Stimulated activated CD4-positive, alpha-beta T cell treated with anti-CD3 and anti-CD28 coated beads, TNF-alpha, amount 100 ng/mL, for 48 hours (primary cell): ENCODE measurements around the gene AGBL4.

Experiments used
- DNase-seq, 3 donors: peaks; one replicate each; pipeline ENCODE4 v3.0.0-alpha.2; 2020; ENCODE audit warnings: low read depth in 3 of 3

The AGBL4 gene

DNA sequence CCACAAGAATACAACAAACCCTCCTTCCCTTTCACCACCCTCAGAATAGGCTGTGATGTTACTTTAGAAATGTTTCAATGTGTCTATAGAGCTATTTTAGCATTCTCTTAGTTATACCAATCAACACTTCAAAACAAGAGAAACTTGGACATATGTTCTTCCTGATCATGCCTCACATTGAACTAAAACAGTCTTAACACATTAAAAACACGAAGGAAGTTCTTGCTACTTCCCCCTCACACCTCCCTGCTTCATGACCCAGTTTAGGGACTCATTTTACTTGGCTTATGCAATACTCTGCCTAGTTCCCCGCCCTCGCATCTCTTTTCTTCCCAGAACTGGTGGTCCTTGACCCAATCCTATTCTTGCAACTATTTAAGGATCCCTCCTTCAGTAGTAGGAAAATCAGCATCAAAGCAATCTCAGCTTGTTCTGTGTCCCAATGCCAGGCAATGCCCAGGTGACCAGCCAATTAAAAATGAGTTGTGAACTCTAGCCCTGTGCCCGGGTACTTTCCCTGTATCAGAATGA, 838.2 kb downstream of the AGBL4 start:
- no peak for DNase-seq

DNA sequence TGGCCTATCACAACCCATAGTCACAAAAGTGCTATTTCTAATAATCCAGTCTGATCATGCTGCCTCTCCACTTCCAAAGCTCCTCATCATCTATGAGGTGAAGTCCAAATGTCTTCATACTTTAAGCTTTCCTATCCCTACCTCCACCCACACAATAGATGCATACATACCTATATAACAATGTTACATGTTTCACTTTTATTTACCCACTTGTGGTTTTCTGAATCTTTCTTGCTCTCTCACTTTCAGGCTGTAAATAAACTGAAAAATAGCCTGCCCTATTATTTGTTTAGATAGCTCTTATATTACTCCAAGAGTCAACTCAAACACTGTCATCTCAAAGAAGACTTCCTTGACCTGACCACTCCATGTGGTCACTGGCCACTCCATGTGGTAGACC, 840.3 kb downstream of the AGBL4 start:
- no peak for DNase-seq

DNA sequence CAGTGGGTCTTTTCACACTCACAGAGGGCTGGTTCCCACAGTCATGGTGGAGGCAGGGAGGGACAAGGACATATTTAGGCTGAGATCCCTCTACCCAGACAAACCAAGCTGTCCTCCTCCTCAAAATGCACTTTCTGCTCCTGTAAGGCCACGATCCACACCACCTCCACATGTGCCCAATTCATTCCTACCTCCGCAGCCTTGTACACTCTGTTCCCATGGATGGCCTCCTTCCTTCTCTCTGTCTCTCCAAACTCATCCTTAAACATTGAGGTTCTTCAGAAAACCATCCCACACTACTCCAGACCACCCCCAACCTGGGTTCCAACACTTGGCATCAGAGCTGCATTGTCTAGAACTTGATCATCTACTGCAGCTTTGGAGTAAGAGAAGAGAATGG, 842.7 kb downstream of the AGBL4 start:
- DNase-seq = no peak

DNA sequence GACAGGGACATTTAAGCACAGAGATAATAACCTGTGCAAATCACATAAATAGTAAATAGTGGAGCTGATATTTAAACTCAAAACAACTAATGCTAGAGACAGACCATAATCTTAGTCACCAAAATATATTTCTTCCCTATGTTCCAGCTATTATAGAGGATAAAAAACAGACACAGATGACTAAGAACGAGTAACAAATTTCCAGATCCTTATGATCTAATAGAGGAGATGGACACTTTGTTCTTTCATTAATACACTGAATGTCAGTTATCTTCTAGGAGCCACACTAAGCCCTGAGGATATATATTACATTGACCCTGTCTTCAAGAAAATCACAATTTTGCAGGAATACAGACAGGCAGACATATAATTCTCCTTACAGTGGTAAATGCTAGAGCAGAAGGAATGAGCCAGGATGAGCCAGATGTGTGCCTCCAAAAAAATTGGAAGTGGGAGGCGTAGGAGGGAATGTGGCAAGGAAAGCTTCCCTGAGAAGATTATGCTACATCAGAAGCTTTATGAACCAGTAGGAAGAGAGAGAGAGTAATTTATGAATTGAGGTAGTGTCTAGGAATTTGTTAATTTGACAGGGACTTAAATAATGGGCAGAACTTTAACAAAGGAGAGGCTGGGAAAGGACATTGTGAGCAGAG, 851.7 kb downstream of the AGBL4 start:
- no peak for DNase-seq

DNA sequence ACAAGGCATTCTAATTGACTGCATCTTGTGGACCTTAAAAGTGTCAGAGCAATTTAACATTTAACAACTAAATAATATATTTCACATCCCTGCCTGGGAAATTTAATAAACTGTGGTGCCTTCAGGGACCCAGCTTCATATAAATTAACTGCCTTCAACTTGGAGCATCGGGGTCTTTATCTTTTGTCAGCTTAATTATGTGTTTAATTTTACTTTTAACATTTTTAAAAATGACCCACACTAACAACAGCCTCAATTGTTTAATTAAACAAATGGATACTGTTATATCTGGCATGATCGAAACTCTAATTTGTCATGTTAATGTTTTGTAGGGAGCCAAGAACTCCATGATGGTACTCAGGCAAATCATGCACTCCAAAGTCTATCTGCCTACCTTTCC, 857.7 kb downstream of the AGBL4 start:
- no peak for DNase-seq

DNA sequence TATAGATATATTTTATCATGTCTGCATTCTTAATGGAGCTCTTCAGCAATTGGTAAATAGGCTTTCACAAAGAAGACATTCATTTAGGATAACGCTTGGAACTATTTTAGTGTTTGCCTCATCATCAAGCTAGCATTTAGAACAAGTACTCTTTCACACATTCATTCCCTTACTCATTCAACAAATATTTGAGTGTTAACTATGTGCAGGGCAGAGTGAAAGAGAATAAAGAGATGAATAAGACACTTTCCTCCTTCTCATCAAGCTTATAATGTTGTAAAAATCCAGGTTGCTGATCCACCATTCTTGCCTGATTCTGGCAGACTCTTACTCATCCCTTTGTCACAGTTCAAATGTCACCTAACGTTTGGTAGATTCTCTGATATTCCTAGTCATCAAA, 860.7 kb downstream of the AGBL4 start:
- no peak for DNase-seq

DNA sequence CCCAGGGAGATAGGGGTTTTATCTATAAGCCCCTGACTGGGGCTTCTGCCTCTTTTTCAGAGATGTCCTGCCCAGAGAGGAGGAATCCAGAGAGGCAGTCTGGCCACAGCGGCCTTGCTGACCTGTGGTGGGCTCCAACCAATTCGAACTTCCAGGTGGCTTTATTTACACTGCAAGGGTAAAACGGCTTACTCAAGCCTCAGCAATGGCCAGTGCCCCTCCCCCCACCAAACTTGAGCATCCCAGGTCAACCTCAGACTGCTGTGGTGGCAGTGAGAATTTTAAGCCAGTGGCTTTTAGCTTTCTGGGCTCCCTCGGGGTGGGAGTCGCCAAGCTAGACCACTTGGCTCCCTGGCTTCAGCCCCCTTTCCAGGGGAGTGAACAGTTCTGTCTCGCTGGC, 863.1 kb downstream of the AGBL4 start:
- DNase-seq = no peak

DNA sequence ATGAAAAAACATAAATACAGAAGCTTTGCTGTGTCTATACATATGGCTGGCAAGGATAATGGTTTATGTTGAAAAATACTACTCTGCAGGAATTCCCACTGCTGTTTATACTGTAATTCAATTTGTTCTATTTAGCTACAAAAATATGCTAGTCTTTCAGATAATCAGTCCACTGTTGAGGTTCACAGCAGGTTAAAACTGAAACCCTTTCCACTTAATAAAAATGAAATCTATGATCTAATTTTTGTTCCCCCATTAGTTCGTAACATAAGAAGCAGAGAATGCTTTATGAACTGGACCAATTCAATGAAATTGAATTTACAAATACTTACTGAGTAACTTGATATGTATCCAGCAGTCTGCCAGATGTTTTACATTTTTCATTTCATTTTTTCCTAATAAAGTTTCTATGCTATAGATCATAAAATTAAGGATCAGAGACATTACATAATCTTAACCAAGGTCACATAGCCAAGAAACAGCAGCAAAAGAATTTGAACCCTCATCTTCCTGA, 887.0 kb downstream of the AGBL4 start:
- DNase-seq = no peak

DNA sequence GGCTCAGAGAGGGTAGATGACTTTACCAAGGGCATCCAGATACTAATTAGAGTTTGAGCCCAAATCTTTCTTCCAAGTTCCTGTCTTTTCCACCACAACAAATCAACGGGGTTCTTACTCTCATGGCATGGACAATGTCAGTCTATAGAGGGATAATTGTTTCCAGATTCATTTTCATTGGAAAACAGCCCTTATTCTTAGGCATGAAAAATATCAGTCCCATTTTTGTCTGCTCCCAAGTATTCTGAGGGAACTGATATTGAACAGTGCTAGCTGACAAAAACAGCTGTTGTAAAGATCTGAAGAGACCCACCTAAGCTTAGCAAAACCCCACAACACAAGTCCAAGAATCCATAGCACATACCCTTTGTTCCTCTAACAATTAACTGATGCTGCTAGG, 898.0 kb downstream of the AGBL4 start:
- no peak for DNase-seq

DNA sequence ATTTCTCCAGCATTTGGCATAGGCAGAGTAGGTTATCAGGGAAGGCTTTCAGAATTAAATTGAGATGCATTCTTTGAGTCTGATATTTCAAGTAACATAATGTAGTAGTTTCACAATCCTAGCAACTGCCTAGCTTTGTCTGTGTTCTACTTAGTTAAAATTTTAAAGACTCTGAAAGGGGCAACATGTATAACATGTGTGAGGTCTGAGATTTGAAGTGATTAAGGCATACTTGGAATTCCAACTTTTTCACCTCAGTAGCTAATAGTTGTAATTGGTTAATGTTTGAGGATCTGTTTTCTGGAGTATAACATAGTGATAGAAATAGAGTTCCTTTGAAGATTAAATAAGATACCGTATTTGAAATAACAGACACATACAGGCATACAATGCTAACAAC, 911.8 kb downstream of the AGBL4 start:
- DNase-seq = no peak

DNA sequence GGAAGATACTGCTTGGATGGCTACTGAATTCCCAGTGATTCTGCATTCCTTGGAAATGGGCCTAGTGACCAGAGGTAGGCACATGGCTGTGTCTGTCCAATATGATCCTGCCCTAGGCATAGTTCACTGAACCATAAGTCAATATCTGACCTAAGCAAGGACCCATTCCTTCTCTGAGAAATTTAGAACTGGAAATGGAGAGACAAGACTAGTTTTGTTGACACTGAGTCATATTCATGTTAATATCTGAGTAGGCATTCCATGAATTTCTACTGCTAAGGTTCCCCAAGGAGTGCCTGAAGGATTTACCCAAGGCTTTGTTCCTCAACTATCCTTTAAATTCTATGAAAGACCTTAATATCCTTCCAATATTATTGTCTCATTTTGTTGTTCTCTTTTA, 917.3 kb downstream of the AGBL4 start:
- no peak for DNase-seq

DNA sequence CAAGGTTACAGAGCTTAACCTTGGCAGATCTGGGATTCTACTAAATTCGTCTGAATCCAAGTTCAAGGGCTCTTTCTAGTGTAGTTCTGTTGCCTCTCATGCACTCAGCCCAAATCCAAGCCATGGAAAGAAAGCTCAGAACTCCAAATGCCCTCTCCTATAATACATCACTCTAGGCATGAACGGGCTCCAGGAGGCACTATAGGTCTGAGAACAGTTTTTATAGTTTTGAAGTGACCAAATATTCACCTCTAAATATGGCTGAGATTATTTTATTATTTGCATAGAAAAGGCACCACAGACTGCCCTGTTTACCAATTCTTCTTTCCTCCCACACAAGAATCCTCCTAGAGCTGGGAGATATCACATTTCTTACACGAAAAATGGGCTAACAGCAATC, 919.2 kb downstream of the AGBL4 start:
- DNase-seq = no peak

DNA sequence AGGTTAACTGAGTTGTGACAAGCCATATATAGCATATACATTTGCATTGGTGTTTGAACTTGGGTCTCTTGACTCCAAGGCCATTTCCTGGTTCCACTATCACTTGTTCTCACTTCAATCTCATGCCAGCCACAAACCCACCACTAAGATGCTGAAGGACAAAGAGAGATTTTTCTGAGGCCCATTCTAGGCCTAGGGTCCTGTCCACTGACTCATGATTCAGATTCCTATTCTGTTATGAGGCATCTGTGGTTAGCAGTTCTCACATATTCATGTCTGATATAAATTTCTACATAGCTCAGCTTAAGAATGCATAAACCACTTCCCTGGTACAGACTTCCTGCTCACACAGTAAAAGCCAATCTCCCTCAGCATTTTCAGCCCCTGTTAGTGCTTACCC, 921.0 kb downstream of the AGBL4 start:
- no peak for DNase-seq

DNA sequence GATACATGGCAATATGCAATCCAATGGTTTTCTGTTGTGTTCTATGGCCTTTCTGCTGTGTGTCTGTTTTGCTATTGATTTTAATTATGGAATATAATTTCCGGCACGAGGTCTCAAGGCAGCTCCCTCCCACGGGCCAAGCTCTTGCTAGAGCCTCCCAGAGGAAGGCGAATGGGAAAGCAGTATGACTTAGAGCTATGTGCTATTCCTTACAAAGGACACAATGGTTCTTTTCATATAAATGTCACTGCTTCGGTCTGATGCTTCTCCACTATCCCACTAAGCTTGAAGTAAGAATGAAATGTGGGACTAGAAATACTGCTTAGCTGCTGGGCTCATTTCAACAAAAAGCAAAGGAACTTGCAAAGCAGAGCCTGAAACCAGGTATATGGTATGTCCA, 924.9 kb downstream of the AGBL4 start:
- DNase-seq = no peak

DNA sequence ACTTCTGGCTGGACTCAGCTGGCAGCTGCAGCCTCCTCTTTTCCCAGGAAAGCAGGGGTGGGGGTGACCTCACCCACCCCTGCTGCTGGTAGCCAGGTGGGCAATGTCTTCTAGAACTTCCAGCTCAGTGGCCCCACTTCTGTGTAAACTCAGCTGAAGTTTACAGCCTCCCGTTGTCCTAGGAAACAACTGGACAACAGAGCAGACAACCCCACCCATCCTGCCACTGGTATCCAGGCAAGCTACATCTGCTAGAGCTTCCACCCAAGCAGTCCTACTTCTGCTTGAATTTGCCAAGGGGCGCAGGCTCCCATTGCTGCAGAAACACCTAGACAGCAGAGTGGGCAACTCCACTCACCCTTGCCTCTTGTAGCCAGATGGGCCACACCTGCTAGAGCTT, 937.4 kb downstream of the AGBL4 start:
- DNase-seq = no peak

DNA sequence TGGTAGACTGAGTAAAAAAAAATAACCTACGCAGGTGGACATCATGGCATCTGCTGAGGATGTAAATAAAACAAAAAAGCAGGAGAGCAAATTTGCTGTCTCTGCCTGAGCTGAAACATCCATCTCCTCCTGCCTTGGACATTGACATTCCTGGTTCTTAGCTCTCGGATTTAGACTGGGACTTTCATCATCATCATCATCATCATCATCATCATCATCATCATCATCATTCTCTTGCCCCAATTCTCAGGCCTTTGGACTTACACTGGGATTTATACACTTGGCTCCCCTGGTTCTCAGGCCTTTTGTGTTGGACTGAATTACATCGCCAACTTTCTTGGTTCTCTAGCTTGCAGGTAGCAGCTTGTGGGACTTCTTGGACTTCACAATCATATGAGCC, 938.7 kb downstream of the AGBL4 start:
- DNase-seq = no peak

DNA sequence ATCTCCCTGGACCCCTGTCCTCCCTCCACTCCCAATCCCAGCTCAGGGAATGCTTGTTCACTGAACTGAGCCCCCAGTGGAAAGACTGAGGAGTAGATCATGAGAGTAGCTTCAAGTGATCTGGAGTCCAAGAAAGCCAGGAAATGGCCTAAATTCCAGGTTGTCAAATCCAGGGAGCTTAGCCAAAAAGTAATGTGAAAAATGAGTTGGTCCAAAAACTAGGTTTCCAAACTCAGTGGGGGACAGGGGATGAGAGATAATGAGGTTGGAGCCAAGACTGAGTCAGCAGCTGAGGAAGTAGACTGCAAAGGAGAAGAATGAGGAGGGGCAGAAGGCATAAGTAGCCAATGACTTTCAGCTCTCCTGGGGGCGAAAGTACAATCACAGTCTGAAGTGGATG, 963.0 kb downstream of the AGBL4 start:
- no peak for DNase-seq

DNA sequence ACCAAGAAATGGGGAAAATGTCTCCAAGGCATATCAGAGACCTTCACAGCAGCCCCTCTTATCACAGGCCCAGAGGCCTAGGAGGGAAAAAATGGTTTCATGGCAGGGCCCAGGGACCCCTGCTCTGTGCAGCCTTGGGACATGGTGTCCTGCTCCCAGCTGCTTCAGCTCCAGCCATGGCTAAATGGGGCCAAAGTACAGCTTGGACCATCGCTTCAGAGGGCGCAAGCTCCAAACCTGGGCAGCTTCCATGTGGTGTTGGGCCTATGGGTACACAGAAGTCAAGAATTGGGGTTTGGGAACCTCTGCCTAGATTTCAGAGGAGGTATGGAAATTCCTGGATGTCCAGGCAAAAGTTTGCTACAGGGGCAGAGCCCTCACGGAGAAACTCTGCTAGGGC, 964.7 kb downstream of the AGBL4 start:
- no peak for DNase-seq

DNA sequence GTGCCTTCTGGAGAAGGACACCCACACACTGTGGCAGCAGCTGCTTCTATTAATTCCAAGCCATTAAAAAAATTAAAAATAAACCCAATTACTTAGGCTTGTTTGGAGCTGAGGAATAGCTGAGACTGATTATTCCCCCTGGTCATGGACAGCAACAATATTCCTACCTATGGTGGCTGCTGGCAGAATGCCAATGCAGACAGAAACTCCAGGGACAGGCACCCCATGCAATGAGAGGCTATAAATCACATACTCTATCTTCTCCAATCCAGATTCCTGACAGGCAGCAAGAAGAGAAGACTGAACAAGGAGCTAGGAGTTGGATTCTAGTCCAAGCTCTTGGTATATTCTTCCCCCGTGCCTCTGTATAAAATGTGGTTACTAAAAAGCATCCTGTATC, 971.7 kb downstream of the AGBL4 start:
- no peak for DNase-seq

DNA sequence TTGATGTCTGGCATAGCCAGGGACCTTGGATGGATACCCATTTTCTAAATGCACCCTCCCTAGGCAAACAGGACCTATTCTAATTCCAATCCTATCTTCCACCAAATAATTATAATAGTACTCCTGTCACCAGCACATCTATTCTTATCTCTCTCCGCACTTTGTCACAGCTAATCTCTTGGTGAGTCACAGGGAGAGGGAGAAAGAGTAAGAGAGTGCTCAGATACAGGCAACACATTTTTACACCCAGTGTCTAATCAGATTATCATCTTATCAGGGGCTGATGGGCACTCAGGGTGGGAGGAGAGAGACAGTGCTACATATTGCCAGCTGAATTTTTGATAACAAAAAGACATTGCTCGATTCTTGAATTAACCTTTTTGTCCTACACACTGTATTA, 972.1 kb downstream of the AGBL4 start:
- no peak for DNase-seq

DNA sequence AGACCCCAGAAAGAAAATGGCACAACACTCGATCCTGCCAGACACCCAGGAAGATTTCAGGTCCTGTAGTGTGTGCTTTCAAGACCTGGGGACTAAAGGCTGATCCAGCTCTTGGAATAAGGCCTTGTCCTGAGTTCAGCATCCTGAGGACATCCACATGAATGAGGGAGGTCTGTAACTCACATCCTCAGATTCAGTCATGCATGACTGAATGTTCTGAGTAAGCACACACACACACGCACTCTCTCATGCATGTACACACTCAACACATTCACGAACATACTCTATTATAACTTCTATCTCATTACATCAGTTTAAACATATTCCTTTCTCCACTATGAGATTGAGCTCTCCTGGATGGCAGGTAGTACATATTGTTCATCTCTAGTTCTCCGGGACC, 973.7 kb downstream of the AGBL4 start:
- DNase-seq = no peak

DNA sequence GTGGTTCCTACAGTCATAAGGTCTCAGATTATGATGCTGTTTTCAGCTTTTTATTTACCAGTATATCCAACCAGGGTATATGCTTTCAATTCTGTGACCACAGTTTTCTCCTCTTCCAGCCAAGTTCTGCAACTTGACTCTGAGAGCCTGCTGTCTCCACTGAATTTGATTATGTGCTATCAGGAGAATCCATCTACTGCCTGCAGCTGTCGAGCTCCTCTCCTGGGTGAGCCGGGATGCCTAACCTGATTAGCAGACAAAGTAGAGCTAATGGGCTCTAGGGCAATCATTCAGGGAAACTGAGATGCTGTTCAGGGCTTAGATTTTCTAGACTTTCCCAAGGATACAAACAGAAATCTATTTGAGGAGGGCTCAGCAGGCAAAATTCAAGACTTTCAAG, 975.6 kb downstream of the AGBL4 start:
- DNase-seq = no peak

DNA sequence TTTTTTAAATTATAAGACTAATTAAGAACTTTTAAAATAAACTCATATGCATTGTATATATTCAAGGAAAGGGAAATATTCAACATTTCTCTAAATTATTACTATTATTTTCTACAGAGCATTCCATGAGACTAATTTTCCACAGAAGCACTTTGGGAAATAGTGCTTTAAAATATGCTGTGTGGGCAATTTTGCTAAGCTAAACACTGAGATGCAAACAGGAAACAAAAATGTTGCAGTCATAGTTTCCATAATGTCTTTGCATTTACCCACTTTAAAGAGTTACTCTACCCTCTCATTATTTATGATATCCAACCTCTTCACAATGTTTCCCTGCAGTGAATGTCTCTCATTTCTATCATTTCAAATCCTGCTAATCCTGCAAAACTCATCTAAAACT, 977.4 kb downstream of the AGBL4 start:
- DNase-seq = no peak

DNA sequence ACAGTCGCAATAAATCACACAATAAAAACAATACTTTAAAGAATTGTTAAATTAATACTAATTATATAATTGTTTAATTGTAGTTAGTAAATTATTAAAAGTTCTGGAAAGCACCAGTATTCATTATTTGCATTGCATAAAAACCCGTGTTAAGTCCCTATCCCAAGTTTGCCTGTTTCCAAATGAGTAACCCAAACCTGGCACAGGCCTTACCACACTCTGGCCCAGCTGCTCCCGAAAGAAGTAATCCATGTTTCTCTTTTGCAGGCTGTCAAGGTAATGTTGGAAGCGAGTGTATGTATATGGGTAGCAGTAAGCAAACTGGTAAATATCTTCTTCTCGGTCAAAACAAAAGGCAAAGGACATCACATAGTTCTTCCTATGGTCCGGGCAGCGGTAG, 978.4 kb downstream of the AGBL4 start:
- no peak for DNase-seq
